ENCODE results near the gene ERICH6B. TPM values are rescaled to one million over a fixed set of nuclear protein-coding genes. Genes with fewer than 3 reads are reported as not detected.

The ERICH6B gene
- total RNA-seq, 1 donor from 2014 or later, result not detected

- Histone ChIP-seq H3K27ac (ENCODE audit: low read depth, low read length) (no peak overlapping the region), H3K27me3 (ENCODE audit: insufficient read depth, low read length) (peaks cover 3% of the 10 kb centered on the region), H2AFZ (ENCODE audit: low read depth, low read length) (no peak overlapping the region), H3K4me1 (ENCODE audit: insufficient read depth, low read length) (no peaks in the 10 kb centered on the region), H3K9ac (ENCODE audit: low read length) (no peak overlapping the region), H3K4me3 (ENCODE audit: insufficient read depth, low read depth, low read length) (no peak overlapping the region), H3K36me3 (ENCODE audit: insufficient read depth, low read length) (no peaks in the 10 kb centered on the region), H3K9me3 (ENCODE audit: insufficient read depth, low read depth, low read length) (no peaks in the 10 kb centered on the region), H4K20me1 (ENCODE audit: insufficient read depth, low read length) (no peaks in the 10 kb centered on the region), H3K79me2 (ENCODE audit: insufficient read depth, low read length) (no peaks in the 10 kb centered on the region), H3K4me2 (ENCODE audit: low read length) (no peak overlapping the region)
- TF ChIP-seq CTCF (IDR thresholded peaks at IDR 0.05; ENCODE audit: insufficient read depth, low read depth, low read length) (no peak), EZH2 (IDR thresholded peaks at IDR 0.05; ENCODE audit: insufficient read depth, low read length) (no peak)
- Mint-ChIP-seq H3K36me3 (ENCODE audit: low read depth, unreplicated experiment) (no peaks in the 10 kb centered on the region), H3K4me3 (ENCODE audit: unreplicated experiment) (no peak overlapping the region), H3K27me3 (ENCODE audit: low read depth, unreplicated experiment) (peaks cover 31% of the 10 kb centered on the region), H3K27ac (ENCODE audit: unreplicated experiment) (no peak overlapping the region), H3K9me3 (ENCODE audit: unreplicated experiment) (peaks cover 2% of the 10 kb centered on the region), H3K4me1 (ENCODE audit: low read depth, unreplicated experiment) (no peaks in the 10 kb centered on the region)
- no peak for FAIRE-seq
- DNase-seq (ENCODE audit: low read depth), result no peak
Measured at GRCh38 chr13:45594764-45595163, 20.8 kb downstream of the ERICH6B start.

- FAIRE-seq (no peak), DNase-seq (ENCODE audit: low read depth) (no peak)
- H3K4me3 ChIP-seq (ENCODE audit: insufficient read depth, low read depth, low read length), result no peak overlapping the region
- peaks cover 30% of the 10 kb centered on the region for H3K27me3 Mint-ChIP-seq (ENCODE audit: low read depth, unreplicated experiment)
- H3K27ac ChIP-seq (ENCODE audit: low read depth, low read length), result no peak overlapping the region
- H3K27ac Mint-ChIP-seq (ENCODE audit: unreplicated experiment), result no peak overlapping the region
- H3K4me1 Mint-ChIP-seq (ENCODE audit: low read depth, unreplicated experiment), result no peaks in the 10 kb centered on the region
- H3K36me3 Mint-ChIP-seq (ENCODE audit: low read depth, unreplicated experiment), result no peaks in the 10 kb centered on the region
- H3K4me1 ChIP-seq (ENCODE audit: insufficient read depth, low read length), result no peaks in the 10 kb centered on the region
- no peaks in the 10 kb centered on the region for H3K36me3 ChIP-seq (ENCODE audit: insufficient read depth, low read length)
- no peak overlapping the region for H3K4me3 Mint-ChIP-seq (ENCODE audit: unreplicated experiment)
- no peaks in the 10 kb centered on the region for H3K9me3 ChIP-seq (ENCODE audit: insufficient read depth, low read depth, low read length)
- no peak overlapping the region for H3K9ac ChIP-seq (ENCODE audit: low read length)
- peaks cover 2% of the 10 kb centered on the region for H3K9me3 Mint-ChIP-seq (ENCODE audit: unreplicated experiment)
- H4K20me1 ChIP-seq (ENCODE audit: insufficient read depth, low read length), result no peaks in the 10 kb centered on the region
- H3K27me3 ChIP-seq (ENCODE audit: insufficient read depth, low read length), result peaks cover 3% of the 10 kb centered on the region
- H3K79me2 ChIP-seq (ENCODE audit: insufficient read depth, low read length), result no peaks in the 10 kb centered on the region
- TF ChIP-seq CTCF (IDR thresholded peaks at IDR 0.05; ENCODE audit: insufficient read depth, low read depth, low read length) (no peak), EZH2 (IDR thresholded peaks at IDR 0.05; ENCODE audit: insufficient read depth, low read length) (no peak)
- H3K4me2 ChIP-seq (ENCODE audit: low read length), result no peak overlapping the region
- H2AFZ ChIP-seq (ENCODE audit: low read depth, low read length), result no peak overlapping the region
Measured at GRCh38 chr13:45594227-45594626, 21.3 kb downstream of the ERICH6B start.

- Histone ChIP-seq H4K20me1 (ENCODE audit: insufficient read depth, low read length) (no peaks in the 10 kb centered on the region), H2AFZ (ENCODE audit: low read depth, low read length) (no peak overlapping the region), H3K4me1 (ENCODE audit: insufficient read depth, low read length) (no peaks in the 10 kb centered on the region), H3K36me3 (ENCODE audit: insufficient read depth, low read length) (no peaks in the 10 kb centered on the region), H3K79me2 (ENCODE audit: insufficient read depth, low read length) (no peaks in the 10 kb centered on the region), H3K4me2 (ENCODE audit: low read length) (no peak overlapping the region), H3K9me3 (ENCODE audit: insufficient read depth, low read depth, low read length) (no peaks in the 10 kb centered on the region), H3K9ac (ENCODE audit: low read length) (no peak overlapping the region), H3K4me3 (ENCODE audit: insufficient read depth, low read depth, low read length) (no peak overlapping the region), H3K27me3 (ENCODE audit: insufficient read depth, low read length) (peaks cover 3% of the 10 kb centered on the region), H3K27ac (ENCODE audit: low read depth, low read length) (no peak overlapping the region)
- DNase-seq (ENCODE audit: low read depth) (no peak), FAIRE-seq (no peak)
- Mint-ChIP-seq H3K4me1 (ENCODE audit: low read depth, unreplicated experiment) (no peaks in the 10 kb centered on the region), H3K9me3 (ENCODE audit: unreplicated experiment) (peaks cover 2% of the 10 kb centered on the region), H3K4me3 (ENCODE audit: unreplicated experiment) (no peak overlapping the region), H3K27me3 (ENCODE audit: low read depth, unreplicated experiment) (peaks cover 37% of the 10 kb centered on the region), H3K27ac (ENCODE audit: unreplicated experiment) (no peak overlapping the region), H3K36me3 (ENCODE audit: low read depth, unreplicated experiment) (no peaks in the 10 kb centered on the region)
- TF ChIP-seq CTCF (IDR thresholded peaks at IDR 0.05; ENCODE audit: insufficient read depth, low read depth, low read length) (no peak), EZH2 (IDR thresholded peaks at IDR 0.05; ENCODE audit: insufficient read depth, low read length) (no peak)
Measured at GRCh38 chr13:45592758-45593157, 22.8 kb downstream of the ERICH6B start.
